ENCODE measurements around the gene FGFR2. TPM values are rescaled to one million over a fixed set of nuclear protein-coding genes. Genes with fewer than 3 reads are reported as not detected.

FGFR2 gene
- total and polyA plus RNA-seq, 4 donors, result 0.67 to 13.1 (median 5.2) TPM

GRCh38 chr10:121614613-121615434 lies 16.6 kb upstream of the FGFR2 start:
- H3K4me1 ChIP-seq (ENCODE audit: control insufficient read depth in 1 of 2, insufficient read depth in 2 of 2, low read length in 2 of 2), result no peaks in the 10 kb centered on the region
- H3K4me3 ChIP-seq (ENCODE audit: low read length in 2 of 2), result no peak overlapping the region
- no peak overlapping the region for H3K27ac ChIP-seq (ENCODE audit: low read depth in 1 of 2, low read length in 2 of 2)
- peaks cover 2% of the 10 kb centered on the region for H3K9me3 ChIP-seq (ENCODE audit: control insufficient read depth, low read length)
- no peak for DNase-seq
- 90 to 94% methylated on average over 9 of the region's 9 CpGs for WGBS, 2 donors
- H3K36me3 ChIP-seq (ENCODE audit: control insufficient read depth in 1 of 2, insufficient read depth in 2 of 2, low read length in 1 of 2), result no peaks in the 10 kb centered on the region
- no peak for ATAC-seq (ENCODE audit: low FRiP score)
- H3K27me3 ChIP-seq (ENCODE audit: control insufficient read depth in 1 of 2, insufficient read depth in 2 of 2, low read length in 1 of 2), result no peaks in the 10 kb centered on the region
- intact Hi-C loops (cut with DNase I), result no loop called here

- Histone ChIP-seq H3K36me3 (ENCODE audit: control insufficient read depth in 1 of 2, insufficient read depth in 2 of 2, low read length in 1 of 2) (no peaks in the 10 kb centered on the region), H3K27ac (ENCODE audit: low read depth in 1 of 2, low read length in 2 of 2) (no peak overlapping the region), H3K4me1 (ENCODE audit: control insufficient read depth in 1 of 2, insufficient read depth in 2 of 2, low read length in 2 of 2) (no peaks in the 10 kb centered on the region), H3K9me3 (ENCODE audit: control insufficient read depth, low read length) (no peaks in the 10 kb centered on the region), H3K27me3 (ENCODE audit: control insufficient read depth in 1 of 2, insufficient read depth in 2 of 2, low read length in 1 of 2) (no peaks in the 10 kb centered on the region), H3K4me3 (ENCODE audit: low read length in 2 of 2) (no peak overlapping the region)
- ATAC-seq (ENCODE audit: low FRiP score), result no peak
- no peak for DNase-seq
- 92 to 95% methylated on average over 6 of the region's 6 CpGs for WGBS, 2 donors
- intact Hi-C loops (cut with DNase I), result no loop called here
These were observed 15.2 kb upstream of the FGFR2 start for GRCh38 chr10:121613456-121613855.

- WGBS, 2 donors, result 76 to 80% methylated on average over 12 of the region's 12 CpGs
- Histone ChIP-seq H3K27me3 (ENCODE audit: control insufficient read depth in 1 of 2, insufficient read depth in 2 of 2, low read length in 1 of 2) (no peaks in the 10 kb centered on the region), H3K36me3 (ENCODE audit: control insufficient read depth in 1 of 2, insufficient read depth in 2 of 2, low read length in 1 of 2) (no peaks in the 10 kb centered on the region), H3K9me3 (ENCODE audit: control insufficient read depth, low read length) (no peaks in the 10 kb centered on the region), H3K4me3 (ENCODE audit: low read length in 2 of 2) (no peak overlapping the region), H3K4me1 (ENCODE audit: control insufficient read depth in 1 of 2, insufficient read depth in 2 of 2, low read length in 2 of 2) (no peaks in the 10 kb centered on the region), H3K27ac (ENCODE audit: low read depth in 1 of 2, low read length in 2 of 2) (no peak overlapping the region)
- intact Hi-C loops (cut with DNase I), result no loop called here
- ATAC-seq (ENCODE audit: low FRiP score) (no peak), DNase-seq (no peak)
These were observed 13.3 kb upstream of the FGFR2 start for GRCh38 chr10:121611393-121612159.

GRCh38 chr10:121610798-121611323 lies 12.6 kb upstream of the FGFR2 start:
- Histone ChIP-seq H3K36me3 (ENCODE audit: control insufficient read depth in 1 of 2, insufficient read depth in 2 of 2, low read length in 1 of 2) (no peaks in the 10 kb centered on the region), H3K27ac (ENCODE audit: low read depth in 1 of 2, low read length in 2 of 2) (no peak overlapping the region), H3K9me3 (ENCODE audit: control insufficient read depth, low read length) (no peaks in the 10 kb centered on the region), H3K4me3 (ENCODE audit: low read length in 2 of 2) (no peak overlapping the region), H3K27me3 (ENCODE audit: control insufficient read depth in 1 of 2, insufficient read depth in 2 of 2, low read length in 1 of 2) (no peaks in the 10 kb centered on the region), H3K4me1 (ENCODE audit: control insufficient read depth in 1 of 2, insufficient read depth in 2 of 2, low read length in 2 of 2) (no peaks in the 10 kb centered on the region)
- ATAC-seq (ENCODE audit: low FRiP score) (no peak), DNase-seq (no peak)
- intact Hi-C loops (cut with DNase I), result no loop called here
- 89% methylated on average over 7 of the region's 7 CpGs for WGBS, 2 donors

- Histone ChIP-seq H3K4me1 (ENCODE audit: control insufficient read depth in 1 of 2, insufficient read depth in 2 of 2, low read length in 2 of 2) (no peaks in the 10 kb centered on the region), H3K36me3 (ENCODE audit: control insufficient read depth in 1 of 2, insufficient read depth in 2 of 2, low read length in 1 of 2) (no peaks in the 10 kb centered on the region), H3K27me3 (ENCODE audit: control insufficient read depth in 1 of 2, insufficient read depth in 2 of 2, low read length in 1 of 2) (no peaks in the 10 kb centered on the region), H3K4me3 (ENCODE audit: low read length in 2 of 2) (no peak overlapping the region), H3K9me3 (ENCODE audit: control insufficient read depth, low read length) (no peaks in the 10 kb centered on the region), H3K27ac (ENCODE audit: low read depth in 1 of 2, low read length in 2 of 2) (no peak overlapping the region)
- ATAC-seq (ENCODE audit: low FRiP score), result no peak
- WGBS, 2 donors, result 87 to 89% methylated on average over 17 of the region's 17 CpGs
- intact Hi-C loops (cut with DNase I), result loop anchor here (2.0 to 5.0 kb wide), 3 partner anchors 58 to 662 kb away; no protein-coding TSS in a partner anchor
- DNase-seq, result no peak
These were observed 11.5 kb upstream of the FGFR2 start for GRCh38 chr10:121609426-121610380.

GRCh38 chr10:121608469-121609190 lies 10.4 kb upstream of the FGFR2 start:
- Histone ChIP-seq H3K27me3 (ENCODE audit: control insufficient read depth in 1 of 2, insufficient read depth in 2 of 2, low read length in 1 of 2) (no peaks in the 10 kb centered on the region), H3K27ac (ENCODE audit: low read depth in 1 of 2, low read length in 2 of 2) (no peak overlapping the region), H3K4me1 (ENCODE audit: control insufficient read depth in 1 of 2, insufficient read depth in 2 of 2, low read length in 2 of 2) (no peaks in the 10 kb centered on the region), H3K9me3 (ENCODE audit: control insufficient read depth, low read length) (no peaks in the 10 kb centered on the region), H3K36me3 (ENCODE audit: control insufficient read depth in 1 of 2, insufficient read depth in 2 of 2, low read length in 1 of 2) (no peaks in the 10 kb centered on the region), H3K4me3 (ENCODE audit: low read length in 2 of 2) (peak overlapping the region in 1 of 2 donors; percentile 29)
- intact Hi-C loops (cut with DNase I), result loop anchor here (2.0 to 5.0 kb wide), 3 partner anchors 59 to 661 kb away; no protein-coding TSS in a partner anchor
- DNase-seq (peak in 1 of 2 donors; percentile 86), ATAC-seq (ENCODE audit: low FRiP score) (peak; percentile 85)
- 10 to 12% methylated on average over 41 to 59 of the region's 59 CpGs for WGBS, 2 donors

- 90 to 92% methylated on average over 11 of the region's 11 CpGs for WGBS, 2 donors
These were observed 9.2 kb upstream of the FGFR2 start for GRCh38 chr10:121607310-121608055.

More at GRCh38 chr10:121607310-121608055, 9.2 kb upstream of the FGFR2 start:
- Histone ChIP-seq H3K36me3 (ENCODE audit: control insufficient read depth in 1 of 2, insufficient read depth in 2 of 2, low read length in 1 of 2) (no peaks in the 10 kb centered on the region), H3K27ac (ENCODE audit: low read depth in 1 of 2, low read length in 2 of 2) (no peak overlapping the region), H3K4me1 (ENCODE audit: control insufficient read depth in 1 of 2, insufficient read depth in 2 of 2, low read length in 2 of 2) (no peaks in the 10 kb centered on the region), H3K9me3 (ENCODE audit: control insufficient read depth, low read length) (no peaks in the 10 kb centered on the region), H3K27me3 (ENCODE audit: control insufficient read depth in 1 of 2, insufficient read depth in 2 of 2, low read length in 1 of 2) (no peaks in the 10 kb centered on the region), H3K4me3 (ENCODE audit: low read length in 2 of 2) (no peak overlapping the region)
- no peak for DNase-seq
- no peak for ATAC-seq (ENCODE audit: low FRiP score)
- intact Hi-C loops (cut with DNase I), result loop anchor here (2.0 to 5.0 kb wide), 3 partner anchors 60 to 660 kb away; no protein-coding TSS in a partner anchor
